H9 (cell line): ENCODE results near the gene ACAD10. TPM values are rescaled to one million over a fixed set of nuclear protein-coding genes. Genes with fewer than 3 reads are reported as not detected.

Source experiments
- DNase-seq: peaks from one replicate; pipeline ENCODE4 v3.0.0-alpha.2; 2017
- H2AFZ ChIP-seq: one replicate; pipeline ENCODE4 v1.6.1; 2013; ENCODE audit warnings: mild to moderate bottlenecking, low read length, control low read depth, moderate library complexity
- H2AK5ac ChIP-seq: 2 replicates; pipeline ENCODE4 v1.6.1; 2013; ENCODE audit warnings: low read length, control low read depth, mixed read lengths; ENCODE audit not compliant: insufficient read length
- H2BK120ac ChIP-seq: one replicate; pipeline ENCODE4 v1.6.1; 2013; ENCODE audit warnings: low read depth, mild to moderate bottlenecking, low read length, control low read depth, inconsistent platforms; ENCODE audit not compliant: poor library complexity, severe bottlenecking
- H2BK12ac ChIP-seq: 2 replicates; pipeline ENCODE4 v1.6.1; 2013; ENCODE audit warnings: low read length, control low read depth, mixed read lengths, low read depth; ENCODE audit not compliant: insufficient read length
- H2BK15ac ChIP-seq: 2 replicates; pipeline ENCODE4 v1.6.1; 2013; ENCODE audit warnings: low read depth, low read length, control low read depth
- H2BK20ac ChIP-seq: one replicate; pipeline ENCODE4 v1.6.1; 2013; ENCODE audit warnings: low read depth, mild to moderate bottlenecking, low read length, control low read depth, inconsistent platforms; ENCODE audit not compliant: poor library complexity, severe bottlenecking
- H2BK5ac ChIP-seq: 2 replicates; pipeline ENCODE4 v1.6.1; 2013; ENCODE audit warnings: low read length, control low read depth, mixed read lengths; ENCODE audit not compliant: insufficient read length
- H3K14ac ChIP-seq: 2 replicates; pipeline ENCODE4 v1.6.1; 2013; ENCODE audit warnings: low read length, control low read depth; ENCODE audit not compliant: insufficient read depth
- H3K18ac ChIP-seq: 2 replicates; pipeline ENCODE4 v1.6.1; 2013; ENCODE audit warnings: low read depth, mild to moderate bottlenecking, mixed read lengths, low read length, control low read depth; ENCODE audit not compliant: insufficient read length
- H3K23ac ChIP-seq: 2 replicates; pipeline ENCODE4 v1.6.1; 2013; ENCODE audit warnings: low read length, control low read depth, mixed read lengths, low read depth; ENCODE audit not compliant: insufficient read length
- H3K23me2 ChIP-seq: 2 replicates; pipeline ENCODE4 v1.6.1; 2013; ENCODE audit warnings: low read depth, mild to moderate bottlenecking, mixed read lengths, low read length, control low read depth; ENCODE audit not compliant: insufficient read length, poor library complexity, severe bottlenecking
- H3K27ac ChIP-seq: 2 replicates; pipeline ENCODE4 v1.5.1; 2013; ENCODE audit warnings: low read length, control low read depth, mixed read lengths, low read depth; ENCODE audit not compliant: insufficient read length
- H3K27me3 ChIP-seq: 2 replicates; pipeline ENCODE4 v1.6.1; 2013; ENCODE audit warnings: low read length, control low read depth, inconsistent platforms; ENCODE audit not compliant: insufficient read depth
- H3K4ac ChIP-seq: 2 replicates; pipeline ENCODE4 v1.6.1; 2013; ENCODE audit warnings: low read depth, mild to moderate bottlenecking, control low read depth, inconsistent platforms, low read length, moderate library complexity
- H3K4me1 ChIP-seq: 2 replicates; pipeline ENCODE4 v1.6.1; 2013; ENCODE audit warnings: low read length, control low read depth, inconsistent platforms; ENCODE audit not compliant: insufficient read depth
- H3K4me2 ChIP-seq: 2 replicates; pipeline ENCODE4 v1.6.1; 2013; ENCODE audit warnings: low read length, control low read depth, mixed read lengths; ENCODE audit not compliant: insufficient read length, insufficient read depth
- H3K56ac ChIP-seq: 2 replicates; pipeline ENCODE4 v1.6.1; 2013; ENCODE audit warnings: low read depth, mild to moderate bottlenecking, mixed read lengths, low read length, control low read depth; ENCODE audit not compliant: insufficient read length
- H3K79me1 ChIP-seq: 2 replicates; pipeline ENCODE4 v1.6.1; 2013; ENCODE audit warnings: low read depth, mild to moderate bottlenecking, moderate library complexity, low read length, control low read depth, inconsistent platforms; ENCODE audit not compliant: insufficient read depth, poor library complexity, severe bottlenecking
- H3K79me2 ChIP-seq: 2 replicates; pipeline ENCODE4 v1.6.1; 2013; ENCODE audit warnings: low read length, control low read depth, inconsistent platforms; ENCODE audit not compliant: insufficient read depth
- H3K9ac ChIP-seq: 2 replicates; pipeline ENCODE4 v1.6.1; 2013; ENCODE audit warnings: low read length, control low read depth, mixed read lengths; ENCODE audit not compliant: insufficient read length; ENCODE audit errors: extremely low read depth
- H3K9me3 ChIP-seq: one replicate; pipeline ENCODE4 v1.6.1; 2013; ENCODE audit warnings: low read depth, low read length, inconsistent platforms; ENCODE audit not compliant: control insufficient read depth
- H3T11ph ChIP-seq: one replicate; pipeline ENCODE4 v1.6.1; 2013; ENCODE audit warnings: mild to moderate bottlenecking, low read length, control low read depth, inconsistent platforms
- H4K20me1 ChIP-seq: one replicate; pipeline ENCODE4 v1.6.1; 2013; ENCODE audit not compliant: control insufficient read depth, insufficient read length, insufficient read depth
- H4K5ac ChIP-seq: 2 replicates; pipeline ENCODE4 v1.6.1; 2013; ENCODE audit warnings: low read depth, mild to moderate bottlenecking, mixed read lengths, low read length, control low read depth; ENCODE audit not compliant: insufficient read length
- H4K8ac ChIP-seq: replicated peaks from 2 replicates; pipeline ENCODE4 v1.6.1; 2013; ENCODE audit warnings: low read length, control low read depth, mixed read lengths, low read depth; ENCODE audit not compliant: insufficient read length
- H4K91ac ChIP-seq: 2 replicates; pipeline ENCODE4 v1.6.1; 2013; ENCODE audit warnings: low read depth, mild to moderate bottlenecking, moderate library complexity, mixed read lengths, low read length, control low read depth; ENCODE audit not compliant: insufficient read length
- H3K27ac Mint-ChIP-seq, 3 experiments: 2 replicates in 2 of 3; 3 replicates in 1 of 3; pipeline ENCODE4 v1.8.0; 2020 to 2021; ENCODE audit warnings: mixed read lengths in 3 of 3, mild to moderate bottlenecking in 1 of 3, moderate library complexity in 1 of 3
- H3K27me3 Mint-ChIP-seq: 2 replicates; pipeline ENCODE4 v1.8.0; 2021; ENCODE audit warnings: low read depth, mild to moderate bottlenecking, moderate library complexity, mixed read lengths
- H3K36me3 Mint-ChIP-seq, 3 experiments: 2 replicates in 2 of 3; 3 replicates in 1 of 3; pipeline ENCODE4 v1.8.0; 2020 to 2021; ENCODE audit warnings: low read depth in 3 of 3, mixed read lengths in 3 of 3; ENCODE audit not compliant: insufficient read depth in 1 of 3
- H3K4me1 Mint-ChIP-seq, 2 experiments: 2 replicates each; pipeline ENCODE4 v1.8.0; 2020; ENCODE audit warnings: mixed read lengths in 2 of 2
- H3K4me3 Mint-ChIP-seq, 2 experiments: 2 replicates in 1 of 2; 3 replicates in 1 of 2; pipeline ENCODE4 v1.8.0; 2020 to 2021; ENCODE audit warnings: mild to moderate bottlenecking in 2 of 2, mixed read lengths in 2 of 2, moderate library complexity in 1 of 2
- H3K9me3 Mint-ChIP-seq, 2 experiments: 2 replicates in 1 of 2; 3 replicates in 1 of 2; pipeline ENCODE4 v1.8.0; 2020; ENCODE audit warnings: mild to moderate bottlenecking in 2 of 2, mixed read lengths in 2 of 2, moderate library complexity in 1 of 2
- CTCF ChIP-seq: fragments of 200-600 bp; sonication (generic); conservative IDR thresholded peaks from 3 replicates; pipeline ENCODE4 v1.8.0; 2021; ENCODE audit warnings: antibody characterized with exemption, mild to moderate bottlenecking
- WGBS: extraction: QIAGEN DNeasy Blood & Tissue Kit; methylation state at CpG from one replicate; pipeline ENCODE4 v1.1.7; 2013; ENCODE audit warnings: missing lambda C conversion rate, low lambda C conversion rate, mixed read lengths; ENCODE audit not compliant: insufficient read length; ENCODE audit errors: extremely low coverage; 5-methylcytosine and 5-hydroxymethylcytosine counted together
- total RNA-seq: library from RNA; stranded (reverse); gene quantifications from 2 replicates; pipeline ENCODE4 v1.2.1, GENCODE V29; 2021

The ACAD10 gene
- total RNA-seq, 1 experiment from 2014 or later = 25.7 TPM

- H3K18ac ChIP-seq = no peak overlapping the region
- H3K23me2 ChIP-seq = no peaks in the 10 kb centered on the region
- no peak overlapping the region for H4K91ac ChIP-seq
- no peak overlapping the region for H2BK15ac ChIP-seq
- H2BK120ac ChIP-seq = no peak overlapping the region
- H2BK12ac ChIP-seq = no peak overlapping the region
- H3K9ac ChIP-seq = no peak overlapping the region
- no peak overlapping the region for H3K56ac ChIP-seq
- no peak overlapping the region for H3K27ac ChIP-seq
- H3K79me1 ChIP-seq = no peaks in the 10 kb centered on the region
- no peak overlapping the region for H4K8ac ChIP-seq
- no peaks in the 10 kb centered on the region for H3K27me3 ChIP-seq
- H3K4ac ChIP-seq = no peak overlapping the region
- no peaks in the 10 kb centered on the region for H4K20me1 ChIP-seq
- DNase-seq = no peak
- H3K4me1 ChIP-seq = peaks cover 5% of the 10 kb centered on the region
- H3K9me3 ChIP-seq = no peaks in the 10 kb centered on the region
- H2AFZ ChIP-seq = no peak overlapping the region
- H3K4me2 ChIP-seq = no peak overlapping the region
- WGBS = no CpG with 5 or more reads among the region's 5 CpGs
- no peak for TF ChIP-seq CTCF
- no peak overlapping the region for H3K4me3 Mint-ChIP-seq
- H3K79me2 ChIP-seq = no peaks in the 10 kb centered on the region
- H3K36me3 Mint-ChIP-seq = peaks cover 4 to 30% (median 23%) of the 10 kb centered on the region in 3 experiments; a peak in 5 of 7 replicates
- no peak overlapping the region for H3K23ac ChIP-seq
- no peak overlapping the region for H4K5ac ChIP-seq
- H2BK5ac ChIP-seq = no peak overlapping the region
- H3K4me1 Mint-ChIP-seq = peaks cover 17 to 19% of the 10 kb centered on the region in 2 experiments
- no peak overlapping the region for H3T11ph ChIP-seq
- H3K27ac Mint-ChIP-seq = no peak overlapping the region
- H2BK20ac ChIP-seq = no peak overlapping the region
- no peak overlapping the region for H2AK5ac ChIP-seq
- no peak overlapping the region for H3K14ac ChIP-seq
- H3K27me3 Mint-ChIP-seq = no peaks in the 10 kb centered on the region
- no peaks in the 10 kb centered on the region for H3K9me3 Mint-ChIP-seq
Measured at GRCh38 chr12:111640506-111640905, 45.3 kb upstream of the ACAD10 start.
